Endodermal cell (in vitro differentiated cells): Measurements from ENCODE around the gene SERPIND1. TPM values are rescaled to one million over a fixed set of nuclear protein-coding genes. Genes with fewer than 3 reads are reported as not detected.

Source experiments
- DNase-seq: peaks from one replicate; pipeline ENCODE4 v3.0.0-alpha.2; 2017
- H3K27ac ChIP-seq: 2 replicates; pipeline ENCODE4 v1.5.1; 2013; ENCODE audit warnings: mild to moderate bottlenecking, low read depth, low read length, moderate library complexity
- H3K27me3 ChIP-seq: 2 replicates; pipeline ENCODE4 v1.6.1; 2013; ENCODE audit warnings: mild to moderate bottlenecking, low read length, moderate library complexity; ENCODE audit not compliant: insufficient read depth, control insufficient read depth, poor library complexity, severe bottlenecking
- H3K36me3 ChIP-seq: 2 replicates; pipeline ENCODE4 v1.7.0; 2013; ENCODE audit warnings: mild to moderate bottlenecking, low read length, moderate library complexity; ENCODE audit not compliant: control insufficient read depth, insufficient read depth
- H3K4me1 ChIP-seq: one replicate; pipeline ENCODE4 v1.7.0; 2013; ENCODE audit warnings: low read length; ENCODE audit not compliant: control insufficient read depth, insufficient read depth
- H3K4me3 ChIP-seq: 2 replicates; pipeline ENCODE4 v1.5.1; 2013; ENCODE audit warnings: mild to moderate bottlenecking, low read length, moderate library complexity
- H3K9ac ChIP-seq: 2 replicates; pipeline ENCODE4 v1.6.1; 2013; ENCODE audit warnings: mild to moderate bottlenecking, low read length, moderate library complexity; ENCODE audit not compliant: poor library complexity, severe bottlenecking; ENCODE audit errors: extremely low read depth
- H3K9me3 ChIP-seq: 2 replicates; pipeline ENCODE4 v1.6.1; 2013; ENCODE audit warnings: mild to moderate bottlenecking, low read length, moderate library complexity; ENCODE audit not compliant: control insufficient read depth
- H3K27ac Mint-ChIP-seq: 2 replicates; pipeline ENCODE4 v1.8.0; 2020; ENCODE audit warnings: mixed read lengths
- H3K27me3 Mint-ChIP-seq: 2 replicates; pipeline ENCODE4 v1.8.0; 2021; ENCODE audit warnings: mild to moderate bottlenecking, mixed read lengths; ENCODE audit not compliant: insufficient read depth
- H3K36me3 Mint-ChIP-seq: 2 replicates; pipeline ENCODE4 v1.8.0; 2020; ENCODE audit warnings: low read depth, mixed read lengths
- H3K4me1 Mint-ChIP-seq: 2 replicates; pipeline ENCODE4 v1.8.0; 2020; ENCODE audit warnings: mixed read lengths
- H3K4me3 Mint-ChIP-seq: 2 replicates; pipeline ENCODE4 v1.8.0; 2020; ENCODE audit warnings: mild to moderate bottlenecking, moderate library complexity, mixed read lengths
- H3K9me3 Mint-ChIP-seq: 2 replicates; pipeline ENCODE4 v1.8.0; 2020; ENCODE audit warnings: mild to moderate bottlenecking, mixed read lengths
- WGBS, 2 experiments: methylation state at CpG; one replicate each; pipeline versions ENCODE4 v1.1.5 to v1.1.7; 2013; ENCODE audit warnings: missing lambda C conversion rate in 2 of 2, mixed read lengths in 1 of 2; ENCODE audit not compliant: insufficient coverage in 1 of 2, insufficient read length in 1 of 2; 5-methylcytosine and 5-hydroxymethylcytosine counted together
- total RNA-seq, 2 donors: library from RNA; stranded (reverse); fragmentation: NEBNext Ultra II Directional in 1 of 2; extraction: Animal tissue kit (Norgen Biotek cat#: 25700) in 1 of 2; gene quantifications; 2 replicates in 1 of 2; 3 replicates in 1 of 2; pipeline ENCODE4 v1.2.1, GENCODE V29; 2021
- TF ChIP-seq, protein P1 (sequence below): fragments of 200-600 bp; sonication (generic); conservative IDR thresholded peaks from 2 replicates; pipeline ENCODE4 v1.5.0; 2021; ENCODE audit warnings: antibody characterized with exemption, mild to moderate bottlenecking

Gene SERPIND1
- total RNA-seq, 2 donors from 2014 or later, result not detected

DNA sequence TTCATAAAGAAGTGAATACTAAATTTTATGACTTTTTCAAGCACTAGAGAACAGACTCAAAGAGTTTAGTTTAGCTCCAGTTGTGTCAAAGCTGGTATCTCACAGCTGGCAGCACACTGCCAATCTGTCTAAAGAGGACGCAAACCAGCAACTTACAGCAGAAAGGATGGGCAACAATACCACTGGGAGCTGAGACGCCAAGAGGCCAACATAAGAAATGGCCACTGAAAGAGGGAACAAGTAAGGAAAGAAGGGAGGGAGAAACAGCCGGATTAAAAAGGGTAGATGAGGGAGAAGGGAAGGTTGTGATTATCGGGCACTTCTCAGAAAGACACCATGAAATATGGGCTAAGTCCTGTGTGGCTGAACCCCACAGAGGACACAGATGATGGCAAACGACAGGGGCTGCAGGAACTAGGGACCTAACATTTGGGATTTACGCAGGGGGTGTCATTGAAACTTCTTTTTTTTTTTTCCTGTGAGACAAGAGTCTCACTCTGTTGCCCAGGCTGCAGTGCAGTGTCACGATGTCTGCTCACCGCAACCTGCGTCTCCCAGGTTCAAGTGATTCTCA, 41.7 kb downstream of the SERPIND1 start:
- Histone ChIP-seq H3K9me3 (no peaks in the 10 kb centered on the region), H3K4me1 (no peaks in the 10 kb centered on the region), H3K4me3 (no peak overlapping the region), H3K36me3 (peaks cover 55% of the 10 kb centered on the region), H3K27me3 (no peaks in the 10 kb centered on the region), H3K9ac (no peak overlapping the region), H3K27ac (no peak overlapping the region)
- H3K9me3 Mint-ChIP-seq, result no peaks in the 10 kb centered on the region
- 93 to 95% methylated on average over 9 of the region's 9 CpGs for WGBS, 2 experiments
- no peaks in the 10 kb centered on the region for H3K27me3 Mint-ChIP-seq
- DNase-seq, result no peak
- TF ChIP-seq, protein P1, sequence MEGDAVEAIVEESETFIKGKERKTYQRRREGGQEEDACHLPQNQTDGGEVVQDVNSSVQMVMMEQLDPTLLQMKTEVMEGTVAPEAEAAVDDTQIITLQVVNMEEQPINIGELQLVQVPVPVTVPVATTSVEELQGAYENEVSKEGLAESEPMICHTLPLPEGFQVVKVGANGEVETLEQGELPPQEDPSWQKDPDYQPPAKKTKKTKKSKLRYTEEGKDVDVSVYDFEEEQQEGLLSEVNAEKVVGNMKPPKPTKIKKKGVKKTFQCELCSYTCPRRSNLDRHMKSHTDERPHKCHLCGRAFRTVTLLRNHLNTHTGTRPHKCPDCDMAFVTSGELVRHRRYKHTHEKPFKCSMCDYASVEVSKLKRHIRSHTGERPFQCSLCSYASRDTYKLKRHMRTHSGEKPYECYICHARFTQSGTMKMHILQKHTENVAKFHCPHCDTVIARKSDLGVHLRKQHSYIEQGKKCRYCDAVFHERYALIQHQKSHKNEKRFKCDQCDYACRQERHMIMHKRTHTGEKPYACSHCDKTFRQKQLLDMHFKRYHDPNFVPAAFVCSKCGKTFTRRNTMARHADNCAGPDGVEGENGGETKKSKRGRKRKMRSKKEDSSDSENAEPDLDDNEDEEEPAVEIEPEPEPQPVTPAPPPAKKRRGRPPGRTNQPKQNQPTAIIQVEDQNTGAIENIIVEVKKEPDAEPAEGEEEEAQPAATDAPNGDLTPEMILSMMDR, result peak; percentile 14
- H3K4me3 Mint-ChIP-seq, result no peak overlapping the region
- H3K4me1 Mint-ChIP-seq, result no peaks in the 10 kb centered on the region
- H3K27ac Mint-ChIP-seq, result no peak overlapping the region
- peaks cover 42% of the 10 kb centered on the region for H3K36me3 Mint-ChIP-seq

DNA sequence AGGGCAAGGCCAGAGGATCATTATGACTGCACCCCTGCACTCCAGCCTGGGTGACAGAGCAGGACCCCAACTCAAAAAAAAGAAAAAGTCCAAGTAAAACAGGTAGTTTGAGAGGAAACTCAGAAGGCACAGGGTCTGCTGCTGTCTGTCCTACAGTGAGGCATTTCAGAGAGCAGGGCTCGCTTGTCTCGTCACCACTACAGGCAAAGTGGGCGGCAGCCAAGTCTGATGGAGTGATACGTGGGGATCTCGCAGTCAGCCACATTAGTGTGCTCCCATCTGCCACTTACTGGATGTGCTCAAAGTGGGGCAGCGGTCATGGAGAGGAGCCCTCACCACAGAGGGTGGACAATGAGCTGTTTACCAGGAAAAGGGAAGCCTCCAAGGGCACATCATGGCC, 42.6 kb downstream of the SERPIND1 start:
- no peak overlapping the region for H3K9ac ChIP-seq
- no peak overlapping the region for H3K27ac Mint-ChIP-seq
- no peaks in the 10 kb centered on the region for H3K4me1 ChIP-seq
- H3K4me1 Mint-ChIP-seq, result no peaks in the 10 kb centered on the region
- H3K27ac ChIP-seq, result no peak overlapping the region
- no peaks in the 10 kb centered on the region for H3K9me3 ChIP-seq
- TF ChIP-seq, protein P1, result no peak
- H3K9me3 Mint-ChIP-seq, result no peaks in the 10 kb centered on the region
- peaks cover 51% of the 10 kb centered on the region for H3K36me3 ChIP-seq
- no peak for DNase-seq
- 93 to 100% methylated on average over 3 to 6 of the region's 6 CpGs for WGBS, 2 experiments
- no peaks in the 10 kb centered on the region for H3K27me3 Mint-ChIP-seq
- no peak overlapping the region for H3K4me3 Mint-ChIP-seq
- H3K27me3 ChIP-seq, result no peaks in the 10 kb centered on the region
- no peak overlapping the region for H3K4me3 ChIP-seq
- peaks cover 33% of the 10 kb centered on the region for H3K36me3 Mint-ChIP-seq

DNA sequence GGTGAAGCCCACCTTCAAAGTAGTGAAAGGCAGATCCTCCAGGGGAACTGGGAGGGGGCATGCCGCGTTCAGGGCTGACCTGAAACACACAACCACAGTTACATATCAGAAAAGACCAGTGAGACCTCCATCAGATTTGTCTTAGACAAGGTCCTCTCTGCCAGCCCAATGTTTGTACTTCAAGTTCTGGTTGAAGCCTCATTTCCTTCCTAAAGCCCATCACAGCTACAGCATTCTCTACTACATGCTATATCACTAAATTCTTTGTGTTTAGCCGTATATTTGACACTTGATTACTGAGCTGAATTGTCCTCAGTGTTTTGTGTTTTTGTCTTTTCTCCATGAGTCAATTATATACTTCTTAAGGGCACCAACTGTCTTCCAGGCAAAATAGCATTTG, 44.6 kb downstream of the SERPIND1 start:
- no peak overlapping the region for H3K27ac Mint-ChIP-seq
- peaks cover 19% of the 10 kb centered on the region for H3K36me3 Mint-ChIP-seq
- no peaks in the 10 kb centered on the region for H3K27me3 Mint-ChIP-seq

More for the DNA sequence above, 44.6 kb downstream of the SERPIND1 start:
- Histone ChIP-seq H3K27ac (no peak overlapping the region), H3K36me3 (peaks cover 35% of the 10 kb centered on the region), H3K9me3 (no peaks in the 10 kb centered on the region), H3K4me3 (no peak overlapping the region), H3K27me3 (no peaks in the 10 kb centered on the region), H3K4me1 (no peaks in the 10 kb centered on the region), H3K9ac (no peak overlapping the region)
- H3K4me3 Mint-ChIP-seq, result no peak overlapping the region
- TF ChIP-seq, protein P1, result no peak
- H3K9me3 Mint-ChIP-seq, result no peaks in the 10 kb centered on the region
- WGBS, 2 experiments, result 96 to 100% methylated on average over 1 to 3 of the region's 3 CpGs
- no peaks in the 10 kb centered on the region for H3K4me1 Mint-ChIP-seq
- DNase-seq, result no peak
